ENCODE results near the gene DMTF1. TPM values are rescaled to one million over a fixed set of nuclear protein-coding genes. Genes with fewer than 3 reads are reported as not detected.
"Not testable (repeated sequence)": the region's sequence is repeated elsewhere in the genome, so short reads cannot be mapped to it uniquely, and the experiment has no call there.

Gene DMTF1
- total RNA-seq, 1 donor from 2014 or later, result 70.9 TPM

GRCh38 chr7:87192784-87193487, 40.7 kb downstream of the DMTF1 start:
- no peak for DNase-seq (ENCODE audit: low read depth)
- TF ChIP-seq CTCF (conservative IDR thresholded peaks at IDR 0.05; ENCODE audit: low read depth, low read length), result no peak
- H3K4me3 ChIP-seq (ENCODE audit: low read depth, low read length), result no peak overlapping the region

DNA sequence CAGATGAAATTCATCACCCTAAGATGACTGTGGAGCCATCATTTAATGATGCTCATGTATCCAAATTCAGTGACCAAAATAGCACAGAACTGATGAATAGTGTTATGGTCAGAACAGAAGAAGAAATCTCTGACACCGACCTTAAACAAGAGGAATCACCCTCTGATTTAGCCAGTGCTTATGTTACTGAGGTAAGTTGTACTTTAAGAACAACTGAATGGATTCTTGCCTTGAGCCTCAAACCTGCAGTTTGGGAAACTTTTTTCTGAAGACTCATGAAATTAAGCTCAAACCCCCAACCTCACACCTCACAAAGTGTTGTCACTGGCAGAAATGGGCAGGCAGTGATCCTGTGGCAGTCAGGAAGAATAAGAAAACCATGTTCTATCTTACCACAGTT, 41.7 kb downstream of the DMTF1 start:
- H3K4me3 ChIP-seq (ENCODE audit: low read depth, low read length), result no peak overlapping the region
- DNase-seq (ENCODE audit: low read depth), result no peak
- no peak for TF ChIP-seq CTCF (conservative IDR thresholded peaks at IDR 0.05; ENCODE audit: low read depth, low read length)

GRCh38 chr7:87199241-87199640, 47.0 kb downstream of the DMTF1 start:
- TF ChIP-seq CTCF (conservative IDR thresholded peaks at IDR 0.05; ENCODE audit: low read depth, low read length), result no peak
- DNase-seq (ENCODE audit: low read depth), result no peak
- H3K4me3 ChIP-seq (ENCODE audit: low read depth, low read length), result no peak overlapping the region

- no peak for TF ChIP-seq CTCF (conservative IDR thresholded peaks at IDR 0.05; ENCODE audit: low read depth, low read length)
Measured at GRCh38 chr7:87199700-87200450, 47.6 kb downstream of the DMTF1 start.

GRCh38 chr7:87202208-87202607, 50.0 kb downstream of the DMTF1 start:
- no peak for DNase-seq (ENCODE audit: low read depth)
- TF ChIP-seq CTCF (conservative IDR thresholded peaks at IDR 0.05; ENCODE audit: low read depth, low read length), result no peak
- H3K4me3 ChIP-seq (ENCODE audit: low read depth, low read length), result no peak overlapping the region

More at GRCh38 chr7:87199700-87200450, 47.6 kb downstream of the DMTF1 start:
- no peak for DNase-seq (ENCODE audit: low read depth)
- no peak overlapping the region for H3K4me3 ChIP-seq (ENCODE audit: low read depth, low read length)

DNA sequence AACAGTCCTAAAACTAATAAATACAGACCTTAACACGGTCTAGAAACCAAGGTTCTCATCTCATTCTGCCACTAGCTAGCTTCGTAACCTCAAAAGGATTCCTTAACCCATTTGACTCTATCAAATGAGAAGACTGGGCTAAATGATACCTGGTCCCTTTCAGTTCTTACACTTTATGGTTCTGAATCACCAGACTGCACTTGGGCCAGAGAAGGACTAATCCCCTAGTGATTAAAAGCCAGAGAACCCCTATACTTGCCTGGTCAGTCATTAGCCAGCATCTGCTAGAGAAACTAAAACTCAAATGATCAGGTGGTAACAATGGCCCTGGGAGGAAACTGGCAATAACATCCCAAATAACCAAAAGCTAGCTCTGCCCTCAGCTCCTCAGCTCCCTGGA, 50.5 kb downstream of the DMTF1 start:
- no peak overlapping the region for H3K4me3 ChIP-seq (ENCODE audit: low read depth, low read length)
- no peak for TF ChIP-seq CTCF (conservative IDR thresholded peaks at IDR 0.05; ENCODE audit: low read depth, low read length)
- no peak for DNase-seq (ENCODE audit: low read depth)

- DNase-seq (ENCODE audit: low read depth); H3K4me3 ChIP-seq (ENCODE audit: low read depth, low read length): not testable (repeated sequence)
Measured at GRCh38 chr7:87203929-87204328, 51.7 kb downstream of the DMTF1 start.

All from epithelial cell of proximal tubule (primary cell).